Thymus (tissue), 11 donors: ENCODE measurements around the gene AIP. TPM values are rescaled to one million over a fixed set of nuclear protein-coding genes. Genes with fewer than 3 reads are reported as not detected.

Source experiments
- DNase-seq, 9 donors: peaks; one replicate each; pipeline ENCODE4 v3.0.0-alpha.2; 2013; ENCODE audit warnings: low spot score in 9 of 9, low read depth in 6 of 9, missing footprints in 1 of 9
- H3K27ac ChIP-seq, 2 donors: one replicate each; pipeline ENCODE4 v1.5.1; 2013; ENCODE audit warnings: control low read depth in 1 of 2, low read depth in 1 of 2, low read length in 1 of 2, mild to moderate bottlenecking in 1 of 2, moderate library complexity in 1 of 2
- H3K27me3 ChIP-seq, 2 donors: one replicate each; pipeline ENCODE4 v1.5.1; 2013; ENCODE audit warnings: low read length in 1 of 2; ENCODE audit not compliant: control insufficient read depth in 2 of 2, insufficient read depth in 1 of 2
- H3K36me3 ChIP-seq, 2 donors: one replicate each; pipeline ENCODE4 v1.5.1; 2013; ENCODE audit warnings: low read length in 1 of 2, mild to moderate bottlenecking in 1 of 2, moderate library complexity in 1 of 2; ENCODE audit not compliant: control insufficient read depth in 2 of 2, insufficient read depth in 2 of 2
- H3K4me1 ChIP-seq, 2 donors: one replicate each; pipeline ENCODE4 v1.5.1; 2013; ENCODE audit warnings: low read length in 2 of 2; ENCODE audit not compliant: control insufficient read depth in 2 of 2, insufficient read depth in 2 of 2
- H3K4me3 ChIP-seq, 2 donors: one replicate each; pipeline ENCODE4 v1.5.1; 2013; ENCODE audit warnings: low read length in 2 of 2, control low read depth in 1 of 2, mild to moderate bottlenecking in 1 of 2
- H3K9me3 ChIP-seq, 2 donors: one replicate each; pipeline ENCODE4 v1.5.1; 2013; ENCODE audit warnings: low read length in 1 of 2, mild to moderate bottlenecking in 1 of 2; ENCODE audit not compliant: control insufficient read depth in 2 of 2, insufficient read depth in 1 of 2
- WGBS: extraction: QIAGEN DNeasy Blood & Tissue Kit; methylation state at CpG from one replicate; pipeline ENCODE4 v1.1.7; 2013; 5-methylcytosine and 5-hydroxymethylcytosine counted together
- polyA plus RNA-seq: library from polyadenylated mRNA; stranded (reverse); fragments of 200-250 nt; gene quantifications from one replicate; pipeline ENCODE4 v1.2.3, GENCODE V29; 2013
- total RNA-seq: library from RNA; stranded (reverse); fragments of 120-200 nt; gene quantifications from one replicate; pipeline ENCODE4 v1.2.4, GENCODE V29; 2013
- donor health status: healthy.

AIP gene
- total and polyA plus RNA-seq, 2 donors, result 96.4 to 111 TPM

GRCh38 chr11:67494371-67495233, 11.8 kb downstream of the AIP start:
- Histone ChIP-seq H3K27me3 (no peaks in the 10 kb centered on the region), H3K4me1 (peaks cover 0 to 2% of the 10 kb centered on the region in 2 donors), H3K27ac (no peak overlapping the region), H3K36me3 (peaks cover 68 to 96% of the 10 kb centered on the region in 2 donors), H3K9me3 (no peaks in the 10 kb centered on the region), H3K4me3 (no peak overlapping the region)
- DNase-seq, result no peak
- WGBS, result 98% methylated on average over 59 of the region's 59 CpGs

- no peaks in the 10 kb centered on the region for H3K9me3 ChIP-seq
- peaks cover 64 to 96% of the 10 kb centered on the region in 2 donors for H3K36me3 ChIP-seq
- H3K27ac ChIP-seq, result no peak overlapping the region
- 97% methylated on average over 16 of the region's 16 CpGs for WGBS
- H3K27me3 ChIP-seq, result no peaks in the 10 kb centered on the region
- DNase-seq, result no peak
- H3K4me1 ChIP-seq, result no peaks in the 10 kb centered on the region
- no peak overlapping the region for H3K4me3 ChIP-seq
Observed at GRCh38 chr11:67495234-67496005, 12.6 kb downstream of the AIP start.

DNA sequence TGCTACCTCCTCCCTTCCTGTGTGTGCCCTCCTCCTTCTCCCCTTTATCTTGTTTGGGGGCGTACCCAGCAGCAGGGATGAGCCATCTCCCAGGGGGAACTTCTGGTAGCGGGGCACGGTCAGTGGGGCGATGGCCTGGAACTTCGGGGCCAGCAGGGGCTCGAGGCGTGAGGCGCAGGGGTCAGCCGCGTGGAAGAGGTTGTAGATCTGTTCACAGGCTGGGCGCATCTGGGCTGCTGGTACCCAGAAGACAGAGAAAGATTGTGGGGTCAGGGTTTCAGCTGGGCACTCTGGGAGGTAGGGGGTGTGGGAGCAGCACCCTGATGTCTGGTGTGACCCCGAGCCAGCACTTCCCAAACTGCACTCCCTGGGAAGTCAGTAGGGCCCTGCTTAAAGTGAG, 13.3 kb downstream of the AIP start:
- Histone ChIP-seq H3K27ac (no peak overlapping the region), H3K4me1 (no peaks in the 10 kb centered on the region), H3K36me3 (peaks cover 61 to 92% of the 10 kb centered on the region in 2 donors), H3K9me3 (no peaks in the 10 kb centered on the region), H3K4me3 (no peak overlapping the region), H3K27me3 (no peaks in the 10 kb centered on the region)
- no peak for DNase-seq
- whole genome bisulfite sequencing, result 97% methylated on average over 12 of the region's 12 CpGs

DNA sequence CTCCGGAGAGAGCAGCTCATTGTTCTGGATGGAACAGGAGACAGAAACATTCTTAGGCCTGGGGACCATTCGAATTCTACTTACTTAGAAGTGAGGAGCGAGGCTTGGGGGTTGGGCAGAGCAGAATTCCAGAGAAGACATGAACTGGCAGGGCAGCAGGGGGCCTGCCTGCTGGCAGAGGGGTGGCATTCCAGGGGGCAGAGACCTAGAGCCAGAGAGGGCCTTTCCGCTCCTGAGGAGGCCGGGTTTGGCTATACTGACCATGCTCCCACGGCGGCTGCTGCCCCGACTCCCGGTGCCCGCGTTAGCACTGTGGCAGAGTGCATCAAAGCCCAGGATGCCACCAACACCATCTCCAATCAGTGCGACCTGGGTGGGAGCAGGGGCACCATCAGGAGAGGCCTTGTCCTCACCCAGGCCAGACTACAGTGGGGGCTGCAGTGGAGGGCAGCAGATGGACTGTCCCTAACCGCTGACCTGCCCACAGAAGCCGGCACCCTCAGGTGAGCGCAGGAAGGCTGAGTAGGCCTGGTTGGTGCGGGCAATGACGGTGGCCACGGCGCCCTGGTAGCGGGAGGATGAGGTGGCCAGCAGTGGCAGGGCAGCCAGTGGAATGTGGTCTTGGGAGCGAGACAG, 14.9 kb downstream of the AIP start:
- Histone ChIP-seq H3K4me1 (no peaks in the 10 kb centered on the region), H3K36me3 (peaks cover 60 to 92% of the 10 kb centered on the region in 2 donors)
- WGBS, result 97% methylated on average over 21 of the region's 21 CpGs

GRCh38 chr11:67498544-67498972, 15.7 kb downstream of the AIP start:
- peaks cover 4 to 6% of the 10 kb centered on the region in 2 donors for H3K4me1 ChIP-seq
- H3K9me3 ChIP-seq, result no peaks in the 10 kb centered on the region
- peaks cover 53 to 85% of the 10 kb centered on the region in 2 donors for H3K36me3 ChIP-seq
- 98% methylated on average over 21 of the region's 21 CpGs for WGBS
- H3K27me3 ChIP-seq, result peaks cover 0 to 5% of the 10 kb centered on the region in 2 donors
- no peak overlapping the region for H3K27ac ChIP-seq
- no peak overlapping the region for H3K4me3 ChIP-seq
- DNase-seq, result no peak

More for the DNA sequence above, 14.9 kb downstream of the AIP start:
- DNase-seq, result no peak
- no peaks in the 10 kb centered on the region for H3K27me3 ChIP-seq
- no peaks in the 10 kb centered on the region for H3K9me3 ChIP-seq
- H3K4me3 ChIP-seq, result no peak overlapping the region
- no peak overlapping the region for H3K27ac ChIP-seq

GRCh38 chr11:67499808-67500483, 17.1 kb downstream of the AIP start:
- Histone ChIP-seq H3K4me3 (no peak overlapping the region), H3K27ac (peak overlapping the region in 1 of 2 donors; percentile 26), H3K36me3 (peaks cover 45 to 72% of the 10 kb centered on the region in 2 donors), H3K9me3 (no peaks in the 10 kb centered on the region), H3K27me3 (peaks cover 0 to 15% of the 10 kb centered on the region in 2 donors), H3K4me1 (peaks cover 12 to 13% of the 10 kb centered on the region in 2 donors)
- DNase-seq, result no peak
- 98% methylated on average over 26 of the region's 26 CpGs for WGBS

DNA sequence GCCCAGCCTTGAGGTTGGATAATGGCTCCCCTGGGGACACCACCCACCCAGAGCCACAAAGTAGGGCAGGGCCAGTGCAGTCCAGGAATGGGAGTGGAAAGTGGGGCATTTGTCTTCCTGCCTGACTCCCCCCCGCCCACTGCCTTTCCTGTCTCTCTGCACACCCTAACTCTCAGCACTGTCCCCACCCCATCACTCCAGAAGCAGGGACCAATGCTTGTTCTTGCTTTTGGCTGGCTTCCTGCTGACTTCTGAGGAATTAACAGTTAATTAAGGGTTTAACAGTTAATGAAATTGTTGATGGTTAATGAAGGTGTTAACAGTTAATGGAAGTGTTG, 17.6 kb downstream of the AIP start:
- DNase-seq, result no peak
- no peaks in the 10 kb centered on the region for H3K9me3 ChIP-seq
- H3K36me3 ChIP-seq, result peaks cover 41 to 67% of the 10 kb centered on the region in 2 donors
- H3K27ac ChIP-seq, result peak overlapping the region in 1 of 2 donors; percentile 26
- H3K4me1 ChIP-seq, result peaks cover 14 to 15% of the 10 kb centered on the region in 2 donors
- WGBS, result 92% methylated on average over 1 of the region's 1 CpG
- H3K27me3 ChIP-seq, result peaks cover 0 to 15% of the 10 kb centered on the region in 2 donors
- H3K4me3 ChIP-seq, result no peak overlapping the region

DNA sequence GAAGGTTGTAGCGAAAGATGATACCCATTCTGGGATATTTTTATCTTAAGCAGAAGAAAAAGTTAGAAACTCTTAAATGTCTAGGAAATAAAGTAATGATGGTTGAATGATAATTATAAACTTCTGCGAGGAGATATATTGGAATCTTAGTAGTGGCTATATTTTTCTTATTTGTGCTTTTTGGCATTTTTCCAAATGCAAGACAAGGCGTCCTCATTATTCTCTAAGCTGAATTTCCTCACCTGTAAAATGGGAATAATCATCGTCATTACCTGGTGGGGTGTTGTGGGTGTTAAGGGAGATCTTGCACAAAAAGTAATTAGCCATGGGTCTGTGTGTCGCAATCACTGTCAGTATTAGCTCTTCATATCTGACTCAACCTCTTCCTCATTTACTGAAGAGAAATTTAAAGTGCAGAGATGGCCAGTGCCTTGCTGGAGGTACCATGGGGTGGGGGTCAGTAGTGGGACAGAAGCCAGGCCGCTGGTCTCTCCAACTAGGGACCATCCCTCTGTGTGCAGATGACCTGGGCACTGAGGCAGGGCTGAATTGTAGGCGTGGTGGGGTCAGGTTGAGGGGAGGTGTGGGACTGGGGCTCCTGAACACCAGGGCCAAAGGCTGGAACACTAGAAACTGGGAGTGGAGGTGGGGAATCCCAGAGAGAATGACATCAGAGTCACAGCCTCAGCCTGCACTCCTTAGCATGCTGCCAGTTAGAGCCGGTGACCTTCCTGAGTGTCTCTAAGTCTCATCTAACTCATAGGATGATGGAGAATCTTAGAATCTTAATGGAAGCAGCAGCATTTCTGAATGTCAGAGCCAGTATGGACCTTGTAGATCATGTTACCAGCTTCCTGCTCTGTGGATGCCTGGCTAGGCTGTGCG, 18.2 kb downstream of the AIP start:
- Histone ChIP-seq H3K9me3 (no peaks in the 10 kb centered on the region), H3K27ac (no peak overlapping the region), H3K4me1 (peaks cover 20 to 21% of the 10 kb centered on the region in 2 donors), H3K36me3 (peaks cover 36 to 60% of the 10 kb centered on the region in 2 donors), H3K27me3 (peaks cover 0 to 15% of the 10 kb centered on the region in 2 donors), H3K4me3 (no peak overlapping the region)
- 97% methylated on average over 9 of the region's 9 CpGs for WGBS
- no peak for DNase-seq
